HL-60/S4 treated with retinoic acid at 250 ng/mL for 4 days and 3 days (cell line): Measurements from ENCODE around the gene PKN3.

Experiments used
- in situ Hi-C: fragments of 300-500 bp; cut with MboI; formaldehyde crosslinking; loops from 2 replicates; pipeline ENCODE4 v1.7.0; 2022; ENCODE audit warnings: low sequenced_read_pairs

Gene PKN3

DNA sequence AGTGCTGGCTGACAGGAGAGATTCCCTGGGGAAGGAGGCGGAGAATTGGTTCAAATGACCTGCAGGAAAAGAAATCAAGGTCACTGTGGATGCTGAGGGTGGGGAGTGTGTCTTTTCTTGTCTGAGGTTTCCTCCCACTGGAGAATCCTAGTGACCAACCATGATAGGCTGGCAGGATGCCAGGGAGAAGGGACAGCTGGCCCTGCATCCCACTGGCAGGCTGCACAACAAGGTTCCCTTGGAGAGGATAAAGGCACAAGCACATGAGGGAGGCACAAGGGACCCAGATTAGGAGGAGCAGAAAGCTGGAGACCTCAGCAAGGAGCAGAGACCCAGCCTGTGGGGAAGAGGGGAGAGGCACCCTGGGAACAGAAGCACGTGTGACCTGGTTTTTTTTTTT lies 33.1 kb downstream of the PKN3 start:
- in situ Hi-C loops, result no loop called here

DNA sequence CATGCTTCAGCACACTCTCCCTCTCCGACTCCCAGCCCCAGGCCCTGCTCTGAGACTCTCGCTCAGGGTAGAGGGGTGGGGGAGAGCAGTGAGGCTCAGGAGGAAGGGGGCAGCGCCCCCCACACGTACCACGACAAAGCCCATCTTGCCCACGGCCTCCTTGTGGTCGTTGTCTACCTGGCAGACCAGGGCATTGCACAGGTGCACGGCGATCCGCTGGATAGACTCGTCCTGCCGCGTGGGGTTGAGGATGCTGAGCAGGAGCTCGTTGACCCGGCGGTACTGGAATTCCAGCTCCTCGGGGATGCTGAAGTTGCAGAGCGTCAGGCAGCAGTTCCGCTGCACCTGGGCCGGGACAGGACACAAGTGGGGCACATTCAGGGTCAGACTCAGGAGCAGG lies 40.1 kb downstream of the PKN3 start:
- in situ Hi-C loops, result no loop called here

DNA sequence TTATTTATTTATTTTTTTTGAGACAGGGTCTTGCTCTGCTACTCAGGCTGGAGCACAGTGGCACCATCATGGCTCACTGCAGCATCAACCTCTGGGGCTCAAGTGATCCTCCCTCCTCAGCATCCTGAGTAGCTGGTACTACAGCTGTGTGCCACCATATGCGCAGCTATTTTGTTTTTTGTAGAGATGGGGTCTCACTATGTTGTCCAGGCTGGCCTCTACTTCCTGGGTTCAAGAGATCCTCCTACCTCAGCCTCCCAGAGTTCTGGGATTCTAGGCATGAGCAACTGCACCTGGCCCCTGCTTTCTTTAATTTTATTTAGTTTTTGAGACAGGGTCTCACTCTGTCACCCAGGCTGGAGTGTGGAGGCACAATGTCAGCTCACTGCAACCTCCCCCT lies 41.1 kb downstream of the PKN3 start:
- in situ Hi-C loops, result no loop called here

DNA sequence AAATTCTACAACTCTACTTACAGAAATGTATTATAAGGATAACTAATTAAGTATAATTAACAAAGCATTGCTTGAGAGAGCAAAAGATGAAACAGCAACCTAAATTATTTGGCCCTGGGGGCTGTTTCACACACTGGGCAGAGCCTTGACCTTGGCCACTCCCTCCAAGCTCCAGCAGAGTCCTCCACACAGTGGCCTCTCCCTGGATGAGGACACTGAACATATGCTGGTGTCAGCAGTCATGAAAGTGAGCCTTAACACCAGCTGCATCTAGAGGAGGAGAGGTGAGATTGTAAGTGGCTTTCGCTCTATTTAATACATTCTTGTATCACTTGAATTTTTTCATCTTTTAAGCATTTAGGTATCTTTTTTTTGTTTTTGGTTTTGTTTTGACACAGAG lies 44.9 kb downstream of the PKN3 start:
- in situ Hi-C loops, result no loop called here

DNA sequence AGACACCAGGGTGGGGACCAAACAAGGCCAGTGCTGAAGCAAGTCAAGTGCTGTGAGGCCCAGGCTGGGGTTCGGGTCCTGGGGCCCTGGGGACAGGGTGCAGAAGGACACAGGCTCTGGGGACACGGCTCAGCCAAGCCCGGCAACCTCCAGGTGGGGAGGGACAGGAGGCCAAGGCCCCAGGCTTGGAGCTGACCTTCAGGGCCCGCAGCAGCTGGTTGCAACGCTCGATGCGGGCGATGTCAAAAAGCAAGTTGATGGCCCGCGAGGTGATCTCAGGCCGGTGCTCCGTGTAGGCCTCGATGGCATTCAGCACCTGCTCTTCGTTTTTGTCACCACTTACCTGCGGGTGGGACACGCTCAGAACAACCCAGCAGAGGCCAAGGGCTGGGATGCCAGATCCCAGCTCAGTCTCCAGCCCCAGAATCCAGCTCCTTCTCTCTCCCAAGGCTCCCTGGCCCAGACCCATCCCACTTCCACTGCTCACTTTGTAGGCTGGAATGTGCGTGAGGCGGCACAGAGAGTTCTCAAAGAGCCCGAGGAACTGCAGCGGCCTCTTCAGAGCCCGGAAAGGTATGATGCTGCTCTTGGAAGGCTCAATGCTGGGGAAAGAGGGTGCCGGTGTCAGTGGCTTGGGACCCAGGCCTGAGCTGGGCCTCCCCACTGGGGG lies 48.8 kb downstream of the PKN3 start:
- in situ Hi-C loops, result no loop called here

DNA sequence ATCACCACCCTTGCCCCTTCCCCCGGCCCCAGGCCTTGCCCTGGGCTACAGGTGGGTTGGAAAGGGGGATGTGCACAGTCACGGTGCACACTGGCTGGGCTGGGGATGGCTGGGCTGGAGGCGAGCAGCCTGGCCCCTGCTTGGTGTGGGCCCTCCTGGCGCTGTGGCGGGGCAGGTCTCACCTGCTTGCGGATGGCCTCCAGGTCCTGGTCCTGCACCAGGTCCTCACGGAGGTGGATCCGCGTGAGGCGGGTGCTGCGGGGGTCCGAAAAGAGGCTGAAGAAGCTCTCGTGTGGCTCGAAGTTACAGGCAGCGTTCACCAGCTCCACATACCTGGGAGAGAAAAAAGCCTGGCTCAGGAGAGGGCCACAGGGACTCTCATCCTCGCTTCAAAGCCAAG lies 51.3 kb downstream of the PKN3 start:
- in situ Hi-C loops, result no loop called here

DNA sequence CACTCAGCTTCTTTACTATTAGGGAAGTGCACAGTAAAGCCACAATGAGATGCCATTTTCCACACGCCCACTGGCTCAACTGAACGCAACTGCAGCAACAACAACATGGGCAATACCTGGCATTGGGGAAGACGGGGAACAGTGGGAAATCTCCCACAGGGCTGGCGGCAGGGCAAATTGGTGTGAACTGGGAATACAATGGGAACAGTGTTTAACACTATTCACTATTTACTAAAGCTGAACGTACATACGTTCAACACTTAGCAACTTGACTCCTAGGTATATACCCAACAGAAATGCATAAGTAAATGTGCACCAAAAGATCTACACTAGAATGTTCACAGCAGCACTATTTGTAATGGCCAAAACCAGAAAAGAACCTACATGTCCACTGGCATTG lies 55.3 kb downstream of the PKN3 start:
- in situ Hi-C loops, result no loop called here

DNA sequence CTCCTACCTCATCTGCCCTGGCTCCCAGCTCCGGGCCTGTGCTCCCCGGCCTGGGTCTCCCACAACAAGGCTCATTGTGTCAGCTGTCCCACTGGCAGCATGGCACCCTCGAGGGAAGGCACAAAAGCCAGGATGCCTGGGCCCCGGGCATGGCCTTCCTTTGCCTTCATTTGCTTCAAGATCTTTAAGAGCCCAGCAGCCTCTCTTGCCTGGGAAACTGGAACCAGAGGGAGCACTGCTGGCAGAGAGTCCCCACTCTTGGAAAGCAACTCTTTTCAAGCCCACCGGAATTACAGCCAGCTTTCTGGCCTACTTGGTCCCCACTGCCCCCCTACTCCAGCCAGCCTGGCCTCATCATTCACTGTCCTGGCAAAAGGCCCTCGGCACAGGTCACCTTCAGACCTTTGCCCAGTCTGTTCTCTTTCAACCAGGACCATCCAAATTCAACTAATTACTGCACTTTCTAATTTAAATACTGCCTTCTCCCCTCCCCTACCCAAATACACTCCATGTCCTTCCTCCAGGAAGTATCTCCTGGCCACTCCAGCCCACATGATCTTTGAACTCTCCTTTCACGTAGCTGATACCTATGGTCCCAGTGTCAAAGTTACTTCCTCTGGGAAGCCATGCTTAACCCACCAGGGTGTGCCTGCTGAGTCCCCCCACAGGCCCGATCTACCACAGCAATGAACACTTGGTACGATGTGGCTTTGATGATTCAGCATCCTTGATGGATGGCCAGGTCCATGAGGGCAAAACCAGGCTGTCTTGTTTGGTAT lies 60.6 kb downstream of the PKN3 start:
- in situ Hi-C loops, result no loop called here

DNA sequence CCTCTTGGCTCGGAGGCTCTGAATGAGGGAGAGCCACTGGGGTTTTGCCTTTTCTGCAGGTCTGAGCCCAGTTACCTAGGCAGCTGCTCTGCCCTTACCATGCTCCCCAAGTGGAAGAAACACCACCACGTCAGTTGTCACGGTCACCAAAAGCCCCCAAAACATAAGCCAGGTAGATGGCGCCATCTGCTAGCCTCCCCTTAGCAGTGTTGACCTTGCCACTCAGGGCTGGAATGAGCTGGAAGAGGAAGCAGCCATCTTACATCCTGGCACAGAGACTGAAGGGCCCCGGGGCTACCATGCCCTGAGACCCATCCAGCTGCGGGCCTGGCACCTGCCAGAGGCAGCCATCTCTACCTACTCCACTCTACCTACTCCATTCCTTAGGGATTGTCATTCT lies 62.1 kb downstream of the PKN3 start:
- in situ Hi-C loops, result no loop called here

DNA sequence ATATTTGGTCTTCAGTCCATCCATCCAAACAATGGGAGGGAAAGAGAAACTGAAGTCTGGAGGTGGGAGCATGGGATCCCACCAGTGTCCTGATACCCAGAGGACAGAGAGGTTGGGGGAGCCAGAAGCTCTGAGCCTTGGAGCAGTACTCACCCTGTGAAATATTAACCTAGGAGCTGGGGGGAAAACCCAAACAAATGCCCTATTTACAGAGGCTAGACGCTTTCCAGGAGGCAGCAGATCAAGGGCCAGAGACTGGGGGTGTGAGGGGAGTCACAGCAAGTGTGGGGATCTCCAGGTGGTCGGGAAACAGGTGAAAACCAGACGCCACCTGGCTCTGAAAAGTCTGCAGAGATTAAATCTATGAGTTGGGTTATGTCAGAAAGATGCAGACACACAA lies 63.2 kb downstream of the PKN3 start:
- in situ Hi-C loops, result no loop called here

DNA sequence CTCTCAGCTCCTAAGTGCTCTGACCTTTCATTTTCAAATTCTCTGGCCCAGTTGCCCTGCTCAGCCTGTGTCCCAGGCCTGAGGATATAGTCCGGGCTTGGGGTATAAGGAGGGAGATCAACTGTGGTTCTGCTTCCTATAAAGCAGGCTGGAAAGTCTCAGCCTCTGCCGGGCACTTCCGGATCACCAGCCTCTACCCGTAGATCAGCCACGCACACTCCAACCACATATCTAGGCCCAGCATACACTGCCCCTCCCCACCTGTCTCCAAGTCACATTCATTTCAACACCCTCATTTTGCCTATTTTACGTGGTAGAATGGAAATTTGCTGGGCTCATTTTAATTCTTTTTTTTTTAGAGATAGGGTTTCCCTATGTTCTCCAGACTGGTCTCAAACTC lies 66.3 kb downstream of the PKN3 start:
- in situ Hi-C loops, result no loop called here
